ENCODE results near the gene UNC119B. TPM values are rescaled to one million over a fixed set of nuclear protein-coding genes. Genes with fewer than 3 reads are reported as not detected.

The UNC119B gene
- total RNA-seq, 2 experiments from 2014 or later = 17.2 to 27.4 TPM

- H3K79me2 ChIP-seq (ENCODE audit: insufficient read depth, low read depth, low read length) = no peaks in the 10 kb centered on the region
- H2AFZ ChIP-seq (ENCODE audit: low read length) = no peak overlapping the region
- no peaks in the 10 kb centered on the region for H3K4me1 ChIP-seq (ENCODE audit: insufficient read depth, low read length, poor library complexity, severe bottlenecking)
- no peaks in the 10 kb centered on the region for H3K9me2 ChIP-seq (ENCODE audit: insufficient read depth, low read length)
- H3K36me3 ChIP-seq (ENCODE audit: insufficient read depth, low read length) = no peaks in the 10 kb centered on the region
- H3K4me3 ChIP-seq (ENCODE audit: low read depth, low read length, poor library complexity, severe bottlenecking) = no peak overlapping the region
- no TSS peak for BruUV-seq (replicated peaks)
- intact Hi-C loops (cut with micrococcal nuclease; ENCODE audit: unreplicated experiment) = no loop called here
- CTCF ChIA-PET (ENCODE audit: unreplicated experiment) = no interaction called here
- H4K20me1 ChIP-seq (ENCODE audit: insufficient read depth, low read length) = no peaks in the 10 kb centered on the region
- no peak for DNase-seq (ENCODE audit: low spot score)
- POLR2A ChIA-PET = interaction anchor here (0.7 kb wide), 1 partner anchor 663 kb away, joined by 3 read pairs; no protein-coding TSS in a partner anchor
- no peak overlapping the region for H3K4me2 ChIP-seq (ENCODE audit: low read length)
- no peak overlapping the region for H3K27ac ChIP-seq (ENCODE audit: low read depth, low read length, poor library complexity, severe bottlenecking)
- TF ChIP-seq CTCF (conservative IDR thresholded peaks at IDR 0.05; ENCODE audit: low read length) (no peak), EZH2phosphoT487 (IDR thresholded peaks at IDR 0.05; ENCODE audit: borderline replicate concordance, low read depth, low read length) (no peak)
- H3K9me3 ChIP-seq (ENCODE audit: low read length) = no peaks in the 10 kb centered on the region
These were observed 31.5 kb downstream of the UNC119B start for GRCh38 chr12:120741476-120742421.

DNA sequence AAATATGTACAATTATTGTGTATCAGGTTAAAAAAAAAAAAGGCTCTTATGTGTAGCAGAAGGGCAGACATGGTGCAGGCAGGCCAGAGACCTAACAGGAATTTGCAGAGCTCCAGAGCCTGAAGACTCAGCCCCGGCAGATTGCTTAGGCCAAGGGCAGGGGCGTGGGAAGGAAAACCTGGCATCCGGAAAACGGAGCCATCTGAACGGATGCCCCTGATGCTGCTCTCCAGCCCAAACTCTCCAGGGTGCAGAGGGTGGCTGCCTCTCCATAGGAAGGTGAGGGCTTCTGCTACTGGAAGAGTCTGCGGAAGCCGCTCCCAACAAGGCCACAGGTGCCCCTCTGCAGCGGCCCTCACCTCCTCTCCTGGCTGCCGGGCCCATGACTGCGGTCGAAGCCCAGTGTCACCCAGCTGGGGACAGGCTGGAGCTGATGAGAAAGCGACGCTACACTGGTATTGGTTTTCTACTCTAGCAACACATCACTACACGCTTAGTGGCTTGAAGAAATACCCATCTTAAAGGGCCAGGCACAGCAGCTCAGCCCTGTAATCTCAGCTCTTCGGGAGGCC is 34.8 kb downstream of the UNC119B start:
- POLR2A ChIA-PET = no interaction called here
- intact Hi-C loops (cut with micrococcal nuclease; ENCODE audit: unreplicated experiment) = no loop called here

More for the DNA sequence above, 34.8 kb downstream of the UNC119B start:
- no peak for TF ChIP-seq CTCF (conservative IDR thresholded peaks at IDR 0.05; ENCODE audit: low read length)
- no peak for TF ChIP-seq EZH2phosphoT487 (IDR thresholded peaks at IDR 0.05; ENCODE audit: borderline replicate concordance, low read depth, low read length)
- DNase-seq (ENCODE audit: low spot score) = no peak
- H3K79me2 ChIP-seq (ENCODE audit: insufficient read depth, low read depth, low read length) = no peaks in the 10 kb centered on the region
- no peak overlapping the region for H3K27ac ChIP-seq (ENCODE audit: low read depth, low read length, poor library complexity, severe bottlenecking)
- no peaks in the 10 kb centered on the region for H3K9me3 ChIP-seq (ENCODE audit: low read length)
- H4K20me1 ChIP-seq (ENCODE audit: insufficient read depth, low read length) = no peaks in the 10 kb centered on the region
- CTCF ChIA-PET (ENCODE audit: unreplicated experiment) = no interaction called here
- H3K9me2 ChIP-seq (ENCODE audit: insufficient read depth, low read length) = no peaks in the 10 kb centered on the region
- no peaks in the 10 kb centered on the region for H3K36me3 ChIP-seq (ENCODE audit: insufficient read depth, low read length)
- no peak overlapping the region for H3K4me2 ChIP-seq (ENCODE audit: low read length)
- no TSS peak for BruUV-seq (replicated peaks)
- no peak overlapping the region for H2AFZ ChIP-seq (ENCODE audit: low read length)
- H3K4me1 ChIP-seq (ENCODE audit: insufficient read depth, low read length, poor library complexity, severe bottlenecking) = no peaks in the 10 kb centered on the region
- no peak overlapping the region for H3K4me3 ChIP-seq (ENCODE audit: low read depth, low read length, poor library complexity, severe bottlenecking)

Data from OCI-LY7 (cell line).